GM12878 (cell line): ENCODE measurements around the gene RSPH1.
A peak's percentile ranks its signal among the peaks of the same experiment; 100 is the strongest.

ENCODE experiments used
- CHD4 ChIP-seq: fragments of 200-600 bp; sonication (generic); IDR thresholded peaks from 2 replicates; pipeline ENCODE4 v1.6.1; 2016; ENCODE audit warnings: mild to moderate bottlenecking
- EP300 ChIP-seq, 2 experiments: fragments of 150-350 bp in 1 of 2; IDR thresholded peaks; 2 replicates each; pipeline ENCODE4 v1.6.1; 2011 to 2012; ENCODE audit warnings: low read depth in 2 of 2, low read length in 2 of 2, borderline replicate concordance in 1 of 2, improper control_type of control experiment in 1 of 2, inconsistent platforms in 1 of 2; ENCODE audit not compliant: control insufficient read depth in 1 of 2
- ETV6 ChIP-seq, 2 experiments: fragments of 450-650 bp in 1 of 2; IDR thresholded peaks in 1 of 2; conservative IDR thresholded peaks in 1 of 2; 2 replicates each; pipeline ENCODE4 v1.6.1; 2014; ENCODE audit warnings: antibody characterized with exemption in 1 of 2, borderline replicate concordance in 1 of 2, low read depth in 1 of 2, mild to moderate bottlenecking in 1 of 2, moderate library complexity in 1 of 2
- HDAC6 ChIP-seq: fragments of 200-600 bp; sonication (generic); IDR thresholded peaks from one replicate; pipeline ENCODE4 v1.8.0; 2017; ENCODE audit warnings: antibody characterized with exemption; ENCODE audit not compliant: unreplicated experiment
- NR2C1 ChIP-seq: fragments of 450-650 bp; IDR thresholded peaks from 2 replicates; pipeline ENCODE4 v1.6.1; 2017; ENCODE audit warnings: antibody characterized with exemption, mild to moderate bottlenecking, moderate library complexity
- PAX5 ChIP-seq: IDR thresholded peaks from 2 replicates; pipeline ENCODE4 v1.6.1; 2011; ENCODE audit warnings: low read depth, low read length, borderline replicate concordance
- POLR2A ChIP-seq: IDR thresholded peaks from 2 replicates; pipeline ENCODE4 v1.6.1; 2011; ENCODE audit warnings: low read depth, mild to moderate bottlenecking, low read length
- RCOR1 ChIP-seq: conservative IDR thresholded peaks from 2 replicates; pipeline ENCODE4 v1.6.1; 2012; ENCODE audit warnings: low read depth, low read length, improper control_type of control experiment
- SREBF2 ChIP-seq: IDR thresholded peaks from 2 replicates; pipeline ENCODE4 v1.6.1; 2012; ENCODE audit warnings: mild to moderate bottlenecking, low read length
- SUZ12 ChIP-seq: fragments of 200-600 bp; sonication (generic); IDR thresholded peaks from one replicate; pipeline ENCODE4 v1.6.1; 2018; ENCODE audit warnings: antibody characterized with exemption, mild to moderate bottlenecking; ENCODE audit not compliant: unreplicated experiment
- TAF1 ChIP-seq: IDR thresholded peaks from 2 replicates; pipeline ENCODE4 v1.6.1; 2011; ENCODE audit warnings: mild to moderate bottlenecking, low read depth, low read length, borderline replicate concordance
- TBL1XR1 ChIP-seq: IDR thresholded peaks from 2 replicates; pipeline ENCODE4 v1.6.1; 2012; ENCODE audit warnings: low read depth, low read length, improper control_type of control experiment
- TF ChIP-seq, protein P1 (sequence below): IDR thresholded peaks from 2 replicates; pipeline ENCODE4 v1.6.1; 2012; ENCODE audit warnings: low read depth, low read length, improper control_type of control experiment

DNA sequence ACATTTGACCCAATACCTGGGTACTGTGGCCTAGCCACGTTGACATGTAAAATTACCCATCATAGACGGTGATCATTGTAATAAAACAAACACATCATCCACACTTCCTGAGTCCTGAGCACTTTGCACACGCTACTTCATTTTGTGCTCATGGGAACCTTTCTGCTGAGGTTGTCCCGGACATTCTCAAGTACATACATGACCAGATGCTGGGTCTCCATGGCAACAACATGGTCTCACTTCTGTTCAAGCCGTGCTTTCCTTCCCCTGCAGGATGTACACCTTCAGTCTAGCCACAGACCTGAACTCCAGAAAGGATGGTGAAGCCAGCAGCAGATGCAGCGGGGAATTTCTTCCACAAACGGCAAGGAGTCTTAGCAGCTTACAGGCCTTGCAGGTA lies 69.6 kb downstream of the RSPH1 start:
- TF ChIP-seq NR2C1 (no peak), RCOR1 (no peak), EP300 (IDR thresholded peaks at IDR 0.05; ENCODE audit: borderline replicate concordance in 1 of 2, control insufficient read depth in 1 of 2, low read depth in 2 of 2, low read length in 2 of 2) (no peak), TAF1 (no peak), TBL1XR1 (no peak), ETV6 (conservative IDR thresholded peaks at IDR 0.05 in 1 of 2, IDR thresholded peaks at IDR 0.05 in 1 of 2; ENCODE audit: borderline replicate concordance in 1 of 2, low read depth in 1 of 2) (0 out of 4 replicates have a peak, but pooled peaks of 1 of the 2 experiments have one; percentile 29), POLR2A (no peak), CHD4 (no peak), HDAC6 (no peak), PAX5 (no peak), SUZ12 (no peak), SREBF2 (no peak)
- TF ChIP-seq, protein P1, sequence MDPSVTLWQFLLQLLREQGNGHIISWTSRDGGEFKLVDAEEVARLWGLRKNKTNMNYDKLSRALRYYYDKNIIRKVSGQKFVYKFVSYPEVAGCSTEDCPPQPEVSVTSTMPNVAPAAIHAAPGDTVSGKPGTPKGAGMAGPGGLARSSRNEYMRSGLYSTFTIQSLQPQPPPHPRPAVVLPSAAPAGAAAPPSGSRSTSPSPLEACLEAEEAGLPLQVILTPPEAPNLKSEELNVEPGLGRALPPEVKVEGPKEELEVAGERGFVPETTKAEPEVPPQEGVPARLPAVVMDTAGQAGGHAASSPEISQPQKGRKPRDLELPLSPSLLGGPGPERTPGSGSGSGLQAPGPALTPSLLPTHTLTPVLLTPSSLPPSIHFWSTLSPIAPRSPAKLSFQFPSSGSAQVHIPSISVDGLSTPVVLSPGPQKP, result no peak
